Transverse colon (tissue), 3 donors: ENCODE measurements around the gene KRT37.
"Not testable (repeated sequence)": the region's sequence is repeated elsewhere in the genome, so short reads cannot be mapped to it uniquely, and the experiment has no call there.

ENCODE experiments used
- CTCF ChIP-seq, 5 experiments: fragments of 200-600 bp in 3 of 5; fragments of 450-650 bp in 2 of 5; sonication (generic) in 3 of 5; IDR thresholded peaks; 1 replicate in 2 of 5; 2 replicates in 3 of 5; pipeline ENCODE4 v1.5.1; 2016 to 2017; ENCODE audit warnings: antibody characterized with exemption in 5 of 5, inconsistent platforms in 3 of 5, mild to moderate bottlenecking in 2 of 5, moderate library complexity in 1 of 5
- EP300 ChIP-seq: sonication (generic); formaldehyde crosslinking; IDR thresholded peaks from one replicate; pipeline ENCODE4 v1.6.1; 2017; ENCODE audit warnings: antibody characterized with exemption, low read depth

- not testable (repeated sequence) for TF ChIP-seq EP300; CTCF (IDR thresholded peaks at IDR 0.05)
Measured at GRCh38 chr17:41381943-41382342, 42.4 kb downstream of the KRT37 start, which contains the start of gene KRT34.
